ENCODE measurements around the gene RPGRIP1L. TPM values are rescaled to one million over a fixed set of nuclear protein-coding genes. Genes with fewer than 3 reads are reported as not detected.

RPGRIP1L gene
- total RNA-seq, 1 experiment from 2014 or later = 3.8 TPM

DNA sequence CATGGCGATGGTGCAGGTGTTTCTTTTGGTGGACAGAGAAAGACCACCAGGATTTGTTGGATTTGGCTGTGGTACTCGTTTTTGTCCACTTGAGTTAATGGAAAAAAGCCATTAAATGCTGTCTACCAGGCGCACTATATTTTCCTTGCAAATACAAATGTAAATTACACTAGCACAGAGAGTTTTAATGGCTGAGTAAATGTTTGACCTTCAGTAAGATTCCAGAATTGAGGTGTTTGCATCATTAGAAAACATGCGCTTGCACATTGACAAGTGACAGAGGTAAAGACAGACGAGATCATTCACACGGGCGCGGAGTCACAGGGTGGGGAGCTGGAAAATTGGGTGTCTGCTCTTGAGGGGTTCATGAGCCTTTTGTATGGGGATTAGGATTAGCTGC lies 147.1 kb downstream of the RPGRIP1L start:
- no peaks in the 10 kb centered on the region for H3K4me1 ChIP-seq (ENCODE audit: insufficient read depth, low read length)
- no peaks in the 10 kb centered on the region for H3F3A ChIP-seq (ENCODE audit: low read length, unreplicated experiment)
- H3K27me3 ChIP-seq (ENCODE audit: low read length) = peaks cover 15% of the 10 kb centered on the region
- ChIA-PET CTCF (no interaction called here), POLR2A (ENCODE audit: unreplicated experiment) (no interaction called here)
- H3K9ac ChIP-seq (ENCODE audit: low read length) = no peak overlapping the region
- ATAC-seq = no peak
- no peak overlapping the region for H3K4me3 ChIP-seq (ENCODE audit: low read length)
- BruUV-seq (replicated peaks) = no TSS peak
- no peak for DNase-seq
- TF ChIP-seq EZH2phosphoT487 (IDR thresholded peaks at IDR 0.05; ENCODE audit: borderline replicate concordance, low read length) (no peak), EZH2 (IDR thresholded peaks at IDR 0.05; ENCODE audit: low read length, unreplicated experiment) (no peak), CTCF (conservative IDR thresholded peaks at IDR 0.05; ENCODE audit: low read depth, low read length) (no peak)
- H3K9me3 ChIP-seq (ENCODE audit: low read length) = no peaks in the 10 kb centered on the region
- H3K4me2 ChIP-seq (ENCODE audit: low read length) = no peak overlapping the region
- H3K9me2 ChIP-seq (replicated peaks; ENCODE audit: low read length) = no peaks in the 10 kb centered on the region
- no peaks in the 10 kb centered on the region for H3K79me2 ChIP-seq (ENCODE audit: low read length)
- intact Hi-C loops (cut with micrococcal nuclease) = loop anchor here (10.0 kb wide), 1 partner anchor 188 kb away; no protein-coding TSS in a partner anchor
- H3K27ac ChIP-seq (ENCODE audit: low read length) = no peak overlapping the region
- no peak overlapping the region for H2AFZ ChIP-seq (ENCODE audit: low read length)
- H3K36me3 ChIP-seq (ENCODE audit: low read depth, low read length) = no peaks in the 10 kb centered on the region
- no peaks in the 10 kb centered on the region for H4K20me1 ChIP-seq (ENCODE audit: low read length)

- no peak overlapping the region for H3K4me3 ChIP-seq (ENCODE audit: low read length)
- H2AFZ ChIP-seq (ENCODE audit: low read length) = no peak overlapping the region
- TF ChIP-seq EZH2 (IDR thresholded peaks at IDR 0.05; ENCODE audit: low read length, unreplicated experiment) (no peak), CTCF (conservative IDR thresholded peaks at IDR 0.05; ENCODE audit: low read depth, low read length) (peak; percentile 68), EZH2phosphoT487 (IDR thresholded peaks at IDR 0.05; ENCODE audit: borderline replicate concordance, low read length) (no peak)
- no TSS peak for BruUV-seq (replicated peaks)
- no peaks in the 10 kb centered on the region for H3K4me1 ChIP-seq (ENCODE audit: insufficient read depth, low read length)
- H3K4me2 ChIP-seq (ENCODE audit: low read length) = peak overlapping the region; percentile 28; the same call in 1 of the 2 replicates
- H3K79me2 ChIP-seq (ENCODE audit: low read length) = no peaks in the 10 kb centered on the region
- peak; percentile 59 for DNase-seq
- no peaks in the 10 kb centered on the region for H3K9me3 ChIP-seq (ENCODE audit: low read length)
- ChIA-PET POLR2A (ENCODE audit: unreplicated experiment) (no interaction called here), CTCF (interaction anchor here (0.6 to 0.7 kb wide), 7 partner anchors 110 to 784 kb away, joined by 3 to 9 read pairs (median 5); partner anchors contain the start of genes FTO and RPGRIP1L)
- H3K9ac ChIP-seq (ENCODE audit: low read length) = no peak overlapping the region
- H3K9me2 ChIP-seq (replicated peaks; ENCODE audit: low read length) = no peaks in the 10 kb centered on the region
- intact Hi-C loops (cut with micrococcal nuclease) = loop anchor here (10.0 kb wide), 1 partner anchor 195 kb away; no protein-coding TSS in a partner anchor
- H3F3A ChIP-seq (ENCODE audit: low read length, unreplicated experiment) = no peaks in the 10 kb centered on the region
- ATAC-seq = peak; percentile 79
- peaks cover 28% of the 10 kb centered on the region for H3K27me3 ChIP-seq (ENCODE audit: low read length)
- no peaks in the 10 kb centered on the region for H3K36me3 ChIP-seq (ENCODE audit: low read depth, low read length)
- H4K20me1 ChIP-seq (ENCODE audit: low read length) = no peaks in the 10 kb centered on the region
- H3K27ac ChIP-seq (ENCODE audit: low read length) = no peak overlapping the region
Observed at GRCh38 chr16:53549970-53550690, 153.5 kb downstream of the RPGRIP1L start.

Other genes with a start within 250 kb of the RPGRIP1L start
- gene AKTIP, start 200.7 kb downstream of the RPGRIP1L start, total RNA-seq (2014; rRNA removed) = 13.2 and 32.5 TPM in 2 replicates
- gene FTO, start 297 bp upstream of the RPGRIP1L start, total RNA-seq (2014; rRNA removed) = 27.0 and 32.7 TPM in 2 replicates

All from PC-3 (cell line).